OCI-LY7 (cell line): ENCODE data around the gene ACOT12. TPM values are rescaled to one million over a fixed set of nuclear protein-coding genes. Genes with fewer than 3 reads are reported as not detected.

Source experiments
- BruUV-seq: library from RNA; stranded (reverse); fragments of 400-500 nt; replicated peaks from 2 replicates; lab custom pipeline; 2021; lab: Mats Ljungman, UMichigan
- CTCF ChIA-PET: fragments of 300-600 bp; sonication (Branson Sonifier 250); formaldehyde crosslinking; loops from one replicate; lab custom pipeline; 2022; ENCODE audit warnings: antibody characterized with exemption; ENCODE audit not compliant: unreplicated experiment; lab: Charles Lee
- POLR2A ChIA-PET: fragments of 300-600 bp; sonication (Branson Sonifier 250); formaldehyde crosslinking; loops from one replicate; lab custom pipeline; 2022; ENCODE audit warnings: antibody characterized with exemption; lab: Charles Lee
- DNase-seq: peaks from one replicate; pipeline ENCODE4 v3.0.0-alpha.2; 2015; ENCODE audit warnings: low spot score
- H2AFZ ChIP-seq: fragments of 200-600 bp; sonication (generic), shearing (Covaris generic); 2 replicates; pipeline ENCODE4 v1.6.1; 2014; ENCODE audit warnings: mild to moderate bottlenecking, antibody characterized with exemption, low read length, moderate library complexity
- H3K27ac ChIP-seq: fragments of 200-600 bp; sonication (generic); 2 replicates; pipeline ENCODE4 v1.5.1; 2014; ENCODE audit warnings: mixed run types, low read depth, mild to moderate bottlenecking, moderate library complexity, low read length, inconsistent platforms; ENCODE audit not compliant: poor library complexity, severe bottlenecking
- H3K36me3 ChIP-seq: fragments of 200-600 bp; sonication (generic); 2 replicates; pipeline ENCODE4 v1.6.1; 2014; ENCODE audit warnings: mild to moderate bottlenecking, antibody characterized with exemption, low read length, moderate library complexity, mixed read lengths; ENCODE audit not compliant: insufficient read depth
- H3K4me1 ChIP-seq: fragments of 200-600 bp; sonication (generic); 2 replicates; pipeline ENCODE4 v1.5.1; 2014; ENCODE audit warnings: mild to moderate bottlenecking, low read length; ENCODE audit not compliant: insufficient read depth, poor library complexity, severe bottlenecking
- H3K4me2 ChIP-seq: fragments of 200-600 bp; sonication (generic); 2 replicates; pipeline ENCODE4 v1.6.1; 2014; ENCODE audit warnings: mild to moderate bottlenecking, low read length
- H3K4me3 ChIP-seq: fragments of 200-600 bp; sonication (generic); 2 replicates; pipeline ENCODE4 v1.5.1; 2014; ENCODE audit warnings: mild to moderate bottlenecking, low read depth, low read length; ENCODE audit not compliant: poor library complexity, severe bottlenecking
- H3K79me2 ChIP-seq: fragments of 200-600 bp; sonication (generic); 2 replicates; pipeline ENCODE4 v1.6.1; 2016; ENCODE audit warnings: low read depth, mild to moderate bottlenecking, low read length, moderate library complexity, mixed read lengths; ENCODE audit not compliant: insufficient read depth
- H3K9me2 ChIP-seq: fragments of 200-600 bp; sonication (generic); 2 replicates; pipeline ENCODE4 v1.6.1; 2016; ENCODE audit warnings: mild to moderate bottlenecking, low read length, mixed read lengths; ENCODE audit not compliant: insufficient read depth
- H3K9me3 ChIP-seq: fragments of 200-600 bp; sonication (generic); 2 replicates; pipeline ENCODE4 v1.6.1; 2014; ENCODE audit warnings: mild to moderate bottlenecking, mixed run types, low read length, mixed read lengths
- H4K20me1 ChIP-seq: fragments of 200-600 bp; sonication (generic); 2 replicates; pipeline ENCODE4 v1.6.1; 2014; ENCODE audit warnings: mild to moderate bottlenecking, antibody characterized with exemption, low read length, moderate library complexity, mixed read lengths; ENCODE audit not compliant: insufficient read depth
- CTCF ChIP-seq: fragments of 200-600 bp; sonication (generic); conservative IDR thresholded peaks from 2 replicates; pipeline ENCODE4 v1.5.1; 2014; ENCODE audit warnings: mild to moderate bottlenecking, antibody characterized with exemption, low read length, moderate library complexity, mixed read lengths
- EZH2phosphoT487 ChIP-seq: fragments of 200-600 bp; sonication (generic); IDR thresholded peaks from 2 replicates; pipeline ENCODE4 v1.6.1; 2018; ENCODE audit warnings: low read depth, borderline replicate concordance, mild to moderate bottlenecking, mixed run types, antibody characterized with exemption, low read length, moderate library complexity, mixed read lengths
- intact Hi-C: fragments of 100-400 bp; cut with micrococcal nuclease; formaldehyde crosslinking; loops from one replicate; pipeline ENCODE4 v1.10.0; 2022; ENCODE audit not compliant: unreplicated experiment
- total RNA-seq, 2 experiments: library from RNA; depleted of rRNA in 1 of 2; stranded (reverse); fragments of >200 nt in 1 of 2; shearing (Covaris generic) in 1 of 2; gene quantifications; 2 replicates each; pipeline ENCODE4 v1.2.3, GENCODE V29; 2014 to 2022

Gene ACOT12
- total RNA-seq, 2 experiments from 2014 or later: 0.27 to 0.35 TPM

GRCh38 chr5:81336556-81336955 is 57.4 kb downstream of the ACOT12 start:
- Histone ChIP-seq H3K4me3 (no peak overlapping the region), H2AFZ (no peak overlapping the region), H3K36me3 (no peaks in the 10 kb centered on the region), H3K27ac (no peak overlapping the region), H3K79me2 (no peaks in the 10 kb centered on the region), H3K4me2 (no peak overlapping the region), H3K4me1 (no peaks in the 10 kb centered on the region), H3K9me2 (no peaks in the 10 kb centered on the region), H4K20me1 (no peaks in the 10 kb centered on the region), H3K9me3 (no peaks in the 10 kb centered on the region)
- intact Hi-C loops: no loop called here
- no peak for TF ChIP-seq EZH2phosphoT487
- no peak for TF ChIP-seq CTCF
- ChIA-PET CTCF (no interaction called here), POLR2A (no interaction called here)
- no TSS peak for BruUV-seq
- DNase-seq: no peak

- intact Hi-C loops: no loop called here
- H4K20me1 ChIP-seq: no peaks in the 10 kb centered on the region
- no TSS peak for BruUV-seq
- ChIA-PET POLR2A (no interaction called here), CTCF (no interaction called here)
- H3K79me2 ChIP-seq: no peaks in the 10 kb centered on the region
- H2AFZ ChIP-seq: no peak overlapping the region
- H3K9me3 ChIP-seq: no peaks in the 10 kb centered on the region
- no peaks in the 10 kb centered on the region for H3K36me3 ChIP-seq
- H3K4me3 ChIP-seq: no peak overlapping the region
- no peak for DNase-seq
- no peaks in the 10 kb centered on the region for H3K4me1 ChIP-seq
- no peak overlapping the region for H3K4me2 ChIP-seq
- TF ChIP-seq CTCF: no peak
- no peak for TF ChIP-seq EZH2phosphoT487
- no peaks in the 10 kb centered on the region for H3K9me2 ChIP-seq
- no peak overlapping the region for H3K27ac ChIP-seq
Measured at GRCh38 chr5:81335946-81336345, 58.0 kb downstream of the ACOT12 start.

GRCh38 chr5:81334304-81335061 is 59.5 kb downstream of the ACOT12 start:
- Histone ChIP-seq H3K79me2 (no peaks in the 10 kb centered on the region), H3K27ac (no peak overlapping the region), H3K36me3 (no peaks in the 10 kb centered on the region), H3K4me3 (no peak overlapping the region), H3K4me1 (no peaks in the 10 kb centered on the region), H4K20me1 (no peaks in the 10 kb centered on the region), H2AFZ (no peak overlapping the region), H3K9me3 (no peaks in the 10 kb centered on the region), H3K4me2 (no peak overlapping the region), H3K9me2 (no peaks in the 10 kb centered on the region)
- POLR2A ChIA-PET: no interaction called here
- TF ChIP-seq CTCF: no peak
- no peak for TF ChIP-seq EZH2phosphoT487
- intact Hi-C loops: no loop called here
- BruUV-seq: no TSS peak
- CTCF ChIA-PET: no interaction called here
- no peak for DNase-seq
